K562 (cell line): ENCODE measurements around the gene ZP3. TPM values are rescaled to one million over a fixed set of nuclear protein-coding genes. Genes with fewer than 3 reads are reported as not detected.

Source experiments
- ATAC-seq: fragments of 200-7000 bp; cut with Tn5 transposase; 3 replicates; pipeline ENCODE4 v1.9.1; 2020; ENCODE audit warnings: moderate library complexity
- BruUV-seq: library from RNA; stranded (reverse); fragments of 400-500 nt; replicated peaks from 2 replicates; lab custom pipeline; 2021; lab: Mats Ljungman, UMichigan
- CTCF ChIA-PET: fragments of 300-600 bp; formaldehyde crosslinking; extraction: SDS; loops from one replicate; lab custom pipeline; 2021; ENCODE audit warnings: low intra/inter-chr PET ratio; lab: Yijun Ruan, JAX
- POLR2A ChIA-PET: fragments of 300-600, 350-650 bp; sonication (Branson Sonifier 250); formaldehyde crosslinking; extraction: SDS; loops from one replicate; lab custom pipeline; 2021; ENCODE audit warnings: antibody characterized with exemption, inconsistent platforms; lab: Yijun Ruan, JAX
- DNase-seq, 4 experiments: peaks; one replicate each; pipeline versions ENCODE4 v3.0.0 to v3.0.0-alpha.2; 2011 to 2018; ENCODE audit warnings: low spot score in 3 of 4, mixed read lengths in 3 of 4; ENCODE audit errors: extremely low read depth in 1 of 4
- FAIRE-seq: peaks from 2 replicates; lab custom pipeline; 2011; peaks lifted over from hg19 to GRCh38; lab: Jason Lieb, UNC
- H2AFZ ChIP-seq: 2 replicates; pipeline ENCODE4 v1.6.0; 2011; ENCODE audit warnings: low read depth, low read length, control low read depth, inconsistent platforms
- H3K27ac ChIP-seq: fragments of 200-600 bp; 3 replicates; pipeline ENCODE4 v1.8.0; 2011; ENCODE audit warnings: low read depth, mild to moderate bottlenecking, control low read depth, inconsistent platforms, low read length, moderate library complexity, mixed read lengths; ENCODE audit errors: extremely low read depth
- H3K27me3 ChIP-seq, 2 experiments: fragments of 300-600 bp in 1 of 2; 2 replicates in 1 of 2; 3 replicates in 1 of 2; pipeline versions ENCODE4 v1.6.0 to v1.8.0; 2011; ENCODE audit warnings: inconsistent platforms in 2 of 2, low read length in 2 of 2, mild to moderate bottlenecking in 1 of 2, mixed read lengths in 1 of 2, moderate library complexity in 1 of 2; ENCODE audit not compliant: control insufficient read depth in 2 of 2, insufficient read depth in 2 of 2
- H3K36me3 ChIP-seq: fragments of 300-600 bp; 3 replicates; pipeline ENCODE4 v1.8.0; 2011; ENCODE audit warnings: mild to moderate bottlenecking, low read length, inconsistent platforms; ENCODE audit not compliant: control insufficient read depth, insufficient read depth
- H3K4me1 ChIP-seq, 2 experiments: fragments of 200-600 bp in 1 of 2; replicated peaks in 1 of 2; 2 replicates in 1 of 2; 3 replicates in 1 of 2; pipeline versions ENCODE4 v1.5.1 to v1.8.0; 2011; ENCODE audit warnings: inconsistent platforms in 2 of 2, low read length in 2 of 2, mild to moderate bottlenecking in 1 of 2, mixed read lengths in 1 of 2, moderate library complexity in 1 of 2; ENCODE audit not compliant: control insufficient read depth in 2 of 2, insufficient read depth in 2 of 2
- H3K4me2 ChIP-seq: 2 replicates; pipeline ENCODE4 v1.6.1; 2011; ENCODE audit warnings: low read length, control low read depth, inconsistent platforms, mixed read lengths; ENCODE audit not compliant: insufficient read depth
- H3K4me3 ChIP-seq: fragments of 200-600 bp; sonication (generic), shearing (Covaris generic); 2 replicates; pipeline ENCODE4 v1.5.1; 2016; ENCODE audit warnings: control low read depth, inconsistent platforms
- H3K79me2 ChIP-seq: fragments of 200-600 bp; 3 replicates; pipeline ENCODE4 v1.8.0; 2011; ENCODE audit warnings: low read length, inconsistent platforms; ENCODE audit not compliant: control insufficient read depth, insufficient read depth
- H3K9ac ChIP-seq, 2 experiments: 2 replicates each; pipeline versions ENCODE4 v1.6.0 to v1.6.1; 2011; ENCODE audit warnings: low read depth in 2 of 2, low read length in 2 of 2, control low read depth in 1 of 2, inconsistent platforms in 1 of 2, mild to moderate bottlenecking in 1 of 2, mixed read lengths in 1 of 2; ENCODE audit not compliant: insufficient read depth in 1 of 2
- H3K9me1 ChIP-seq: one replicate; pipeline ENCODE4 v1.6.0; 2011; ENCODE audit warnings: inconsistent platforms, mild to moderate bottlenecking, low read length, moderate library complexity; ENCODE audit not compliant: control insufficient read depth, insufficient read depth
- H3K9me3 ChIP-seq: replicated peaks from 2 replicates; pipeline ENCODE4 v1.5.1; 2011; ENCODE audit warnings: low read depth, low read length, inconsistent platforms; ENCODE audit not compliant: control insufficient read depth, insufficient read depth
- H4K20me1 ChIP-seq: replicated peaks from 2 replicates; pipeline ENCODE4 v1.6.1; 2011; ENCODE audit warnings: low read length, inconsistent platforms, mixed read lengths; ENCODE audit not compliant: control insufficient read depth, insufficient read depth
- BACH1 ChIP-seq: fragments of 200-800 bp; sonication (Bioruptor generic); IDR thresholded peaks from 2 replicates; pipeline ENCODE4 v1.6.1; 2016; ENCODE audit warnings: missing genetic modification characterization, missing compliant biosample characterization
- CBX2 ChIP-seq: fragments of 200-600 bp; sonication (generic); IDR thresholded peaks from one replicate; pipeline ENCODE4 v1.6.1; 2012; ENCODE audit warnings: mild to moderate bottlenecking, low read length, inconsistent platforms; ENCODE audit not compliant: insufficient read depth, poor library complexity, severe bottlenecking
- DMBX1 ChIP-seq: fragments of 250-450 bp; sonication (Bioruptor Pico); IDR thresholded peaks from 2 replicates; pipeline ENCODE4 v1.8.0; 2022; ENCODE audit warnings: inconsistent platforms, mild to moderate bottlenecking, moderate library complexity, borderline replicate concordance
- ZNF717 ChIP-seq: fragments of 250-450 bp; sonication (Bioruptor Pico); IDR thresholded peaks from 2 replicates; pipeline ENCODE4 v1.5.0; 2021
- WGBS: fragments of 100-300 bp; shearing (Covaris generic); methylation state at CpG from one replicate; pipeline ENCODE4 v1.1.6; 2016; ENCODE audit warnings: low coverage, mixed read lengths; ENCODE audit not compliant: insufficient coverage; ENCODE audit errors: missing lambda C conversion rate; 5-methylcytosine and 5-hydroxymethylcytosine counted together
- in situ Hi-C: fragments of 300-500 bp; cut with MboI; formaldehyde crosslinking; loops from 4 replicates; pipeline ENCODE4 v1.15.0; 2018; ENCODE audit warnings: inconsistent platforms, mixed read lengths
- intact Hi-C: fragments of 100-400 bp; cut with micrococcal nuclease; formaldehyde crosslinking; loops from 2 replicates; pipeline ENCODE4 v1.14.2; 2022
- polyA plus RNA-seq, 8 experiments: library from polyadenylated mRNA; depleted of rRNA in 4 of 8; stranded (reverse) in 5 of 8; unstranded in 3 of 8; fragments of >200 nt; fragmentation: Nextera tagmentation in 2 of 8; fragmentation: Illumina TruSeq in 1 of 8; extraction: Ambion mirVana in 2 of 8; extraction: Trizol in 1 of 8; gene quantifications; 2 replicates each; pipeline versions ENCODE4 v1.2.1 to v1.2.3, GENCODE V29; 2011 to 2014; ENCODE audit warnings: inconsistent platforms in 1 of 8, missing spikeins in 1 of 8
- total RNA-seq, 7 experiments: library from RNA; depleted of rRNA in 6 of 7; stranded (reverse); fragments of >200 nt in 6 of 7; fragmentation: Illumina TruSeq in 2 of 7; extraction: Trizol in 2 of 7; gene quantifications; 2 replicates each; pipeline versions ENCODE4 v1.2.1 to v1.2.3, GENCODE V29; 2011 to 2021; ENCODE audit warnings: low replicate concordance in 1 of 7
- TF ChIP-seq, protein P1 (sequence below): fragments of 450-650 bp; formaldehyde crosslinking; IDR thresholded peaks from 2 replicates; pipeline ENCODE4 v1.4.0; 2022; ENCODE audit warnings: missing genetic modification characterization

ZP3 gene
- total and polyA plus RNA-seq, 9 of the 15 experiments (the other 6 are each of a cell fraction or from before 2014, with no cell fraction given) = 1.4 to 3.8 (median 2.4) TPM

- TF ChIP-seq, protein P1, sequence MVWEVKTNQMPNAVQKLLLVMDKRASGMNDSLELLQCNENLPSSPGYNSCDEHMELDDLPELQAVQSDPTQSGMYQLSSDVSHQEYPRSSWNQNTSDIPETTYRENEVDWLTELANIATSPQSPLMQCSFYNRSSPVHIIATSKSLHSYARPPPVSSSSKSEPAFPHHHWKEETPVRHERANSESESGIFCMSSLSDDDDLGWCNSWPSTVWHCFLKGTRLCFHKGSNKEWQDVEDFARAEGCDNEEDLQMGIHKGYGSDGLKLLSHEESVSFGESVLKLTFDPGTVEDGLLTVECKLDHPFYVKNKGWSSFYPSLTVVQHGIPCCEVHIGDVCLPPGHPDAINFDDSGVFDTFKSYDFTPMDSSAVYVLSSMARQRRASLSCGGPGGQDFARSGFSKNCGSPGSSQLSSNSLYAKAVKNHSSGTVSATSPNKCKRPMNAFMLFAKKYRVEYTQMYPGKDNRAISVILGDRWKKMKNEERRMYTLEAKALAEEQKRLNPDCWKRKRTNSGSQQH (CRISPR knock-in tag) = no peak
- TF ChIP-seq BACH1 = no peak
- TF ChIP-seq, all 486 proteins: peak for 0
Observed at GRCh38 chr7:76430211-76430610, 5.5 kb downstream of the ZP3 start (continued).

GRCh38 chr7:76430836-76431235, 6.1 kb downstream of the ZP3 start:
- POLR2A ChIA-PET = interaction anchor here (0.6 to 0.7 kb wide), 3 partner anchors 11 to 193 kb away, joined by 3 read pairs; no protein-coding TSS in a partner anchor
- no peak overlapping the region for H3K27ac ChIP-seq
- 24% methylated on average over 2 of the region's 3 CpGs for WGBS
- BruUV-seq = no TSS peak
- H3K79me2 ChIP-seq = no peaks in the 10 kb centered on the region
- H3K27me3 ChIP-seq = no peaks in the 10 kb centered on the region; a peak in 1 of 5 replicates
- no peak overlapping the region for H3K9ac ChIP-seq
- FAIRE-seq = no peak
- H4K20me1 ChIP-seq = no peaks in the 10 kb centered on the region
- no peaks in the 10 kb centered on the region for H3K9me3 ChIP-seq
- H3K4me3 ChIP-seq = no peak overlapping the region
- intact Hi-C loops (no loop called here), in situ Hi-C loops (loop anchor here (5.0 to 10.0 kb wide), 2 partner anchors 74 to 181 kb away; no protein-coding TSS in a partner anchor)
- no peaks in the 10 kb centered on the region for H3K36me3 ChIP-seq
- no peak for DNase-seq
- no peak for ATAC-seq
- CTCF ChIA-PET = no interaction called here
- no peaks in the 10 kb centered on the region for H3K9me1 ChIP-seq
- no peak overlapping the region for H3K4me2 ChIP-seq
- TF ChIP-seq ZNF717 (CRISPR knock-in tag) (no peak), DMBX1 (CRISPR knock-in tag) (no peak), CBX2 (no peak)
- H3K4me1 ChIP-seq = peaks cover 4 to 10% of the 10 kb centered on the region in 2 experiments; a peak in 4 of 5 replicates
- H2AFZ ChIP-seq = no peak overlapping the region
